DND-41 (cell line): ENCODE measurements around the gene DDX25.

Source experiments
- CTCF ChIP-seq: IDR thresholded peaks from 2 replicates; pipeline ENCODE4 v1.5.1; 2012; ENCODE audit warnings: borderline replicate concordance, low read length, moderate library complexity, mild to moderate bottlenecking; ENCODE audit not compliant: poor library complexity, severe bottlenecking; ENCODE audit errors: extremely low read depth
- EZH2 ChIP-seq: IDR thresholded peaks from 3 replicates; pipeline ENCODE4 v1.6.1; 2012; ENCODE audit warnings: borderline replicate concordance, low read depth, mild to moderate bottlenecking, moderate library complexity, low read length, inconsistent platforms; ENCODE audit not compliant: severe bottlenecking

- TF ChIP-seq EZH2 (no peak), CTCF (no peak)
Observed at GRCh38 chr11:125934473-125934872, 30.2 kb downstream of the DDX25 start.
